ENCODE data around the gene NTF3.

DNA sequence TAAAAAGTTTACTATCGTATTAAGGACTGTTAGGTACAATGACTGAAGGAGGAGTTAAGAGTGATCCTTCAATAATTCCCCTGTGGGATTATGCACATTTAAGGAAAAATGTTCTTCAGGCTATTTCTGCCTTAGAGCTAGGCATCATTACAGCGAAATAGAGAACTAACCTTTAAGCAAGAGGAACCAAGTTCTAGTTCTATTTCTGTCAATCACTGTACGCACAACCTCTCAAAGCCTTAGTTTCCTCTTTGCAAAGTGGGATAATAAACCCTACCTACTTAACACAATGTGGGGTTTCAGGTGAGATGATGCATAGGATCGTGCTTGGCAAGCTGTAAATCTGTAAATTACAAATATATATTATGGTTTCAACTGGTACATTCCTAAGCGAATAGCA, 15.4 kb downstream of the NTF3 start:
- TF ChIP-seq CTCF (IDR thresholded peaks at IDR 0.05) (no peak), ZFX (IDR thresholded peaks at IDR 0.05; ENCODE audit: borderline replicate concordance) (no peak)

Data from 22Rv1 (cell line).